ENCODE results near the gene ARHGEF11.
A peak's percentile ranks its signal among the peaks of the same experiment; 100 is the strongest.

ARHGEF11 gene

GRCh38 chr1:156931974-156932710, 113.4 kb downstream of the ARHGEF11 start:
- H2BK5ac ChIP-seq (ENCODE audit: low read length) = no peak overlapping the region
- H3K18ac ChIP-seq (ENCODE audit: low read length) = peak overlapping the region; percentile 15
- peaks cover 4 to 26% (median 15%) of the 10 kb centered on the region in 3 experiments for H3K27me3 ChIP-seq (ENCODE audit: control insufficient read depth in 3 of 3, insufficient read depth in 3 of 3, low read depth in 1 of 3, low read length in 3 of 3)
- no peak overlapping the region for H3K4me3 ChIP-seq (ENCODE audit: low read length in 2 of 2)
- no peak overlapping the region for H4K8ac ChIP-seq (ENCODE audit: low read depth, low read length)
- H3K79me1 ChIP-seq (ENCODE audit: low read depth, low read length) = no peaks in the 10 kb centered on the region
- no peak overlapping the region for H3K27ac ChIP-seq (replicated peaks; ENCODE audit: low read length)
- H3K14ac ChIP-seq (ENCODE audit: low read length) = no peak overlapping the region
- H3K9ac ChIP-seq (ENCODE audit: low read depth, low read length, poor library complexity) = peak overlapping the region; percentile 4
- H3K36me3 ChIP-seq (replicated peaks in 1 of 2; ENCODE audit: control insufficient read depth in 2 of 2, insufficient read depth in 2 of 2, low read length in 2 of 2) = peaks cover 12 to 34% of the 10 kb centered on the region in 2 donors
- no peaks in the 10 kb centered on the region for H3K9me3 ChIP-seq (replicated peaks in 1 of 2; ENCODE audit: control insufficient read depth in 2 of 2, insufficient read depth in 1 of 2, low read depth in 1 of 2, low read length in 2 of 2)
- 100% methylated on average over 1 of the region's 8 CpGs; no CpG with 5 or more reads in 1 of the 2 donors for WGBS, 2 donors (ENCODE audit: extremely low coverage in 2 of 2, insufficient read length in 2 of 2, insufficient replicate concordance in 1 of 2)
- peaks cover 3 to 8% of the 10 kb centered on the region in 2 donors for H3K4me1 ChIP-seq (ENCODE audit: control insufficient read depth in 2 of 2, insufficient read depth in 1 of 2, low read depth in 1 of 2, low read length in 2 of 2)
- H2BK12ac ChIP-seq (ENCODE audit: low read length) = no peak overlapping the region
- H3K4me2 ChIP-seq (ENCODE audit: insufficient read depth, low read length, poor library complexity, severe bottlenecking) = no peak overlapping the region
- no peak overlapping the region for H2BK15ac ChIP-seq (ENCODE audit: low read length)
- no peak overlapping the region for H4K91ac ChIP-seq (ENCODE audit: low read depth, low read length, poor library complexity)
- no peak for DNase-seq (ENCODE audit: low spot score)
- H3K4ac ChIP-seq (ENCODE audit: low read length) = no peak overlapping the region
- no peak overlapping the region for H3K23ac ChIP-seq (ENCODE audit: low read depth, low read length, poor library complexity)
- H2AK5ac ChIP-seq (ENCODE audit: low read depth, low read length) = no peak overlapping the region
- H2BK120ac ChIP-seq (ENCODE audit: low read depth, low read length) = no peak overlapping the region
- no peak overlapping the region for H2AFZ ChIP-seq (ENCODE audit: low read length)

DNA sequence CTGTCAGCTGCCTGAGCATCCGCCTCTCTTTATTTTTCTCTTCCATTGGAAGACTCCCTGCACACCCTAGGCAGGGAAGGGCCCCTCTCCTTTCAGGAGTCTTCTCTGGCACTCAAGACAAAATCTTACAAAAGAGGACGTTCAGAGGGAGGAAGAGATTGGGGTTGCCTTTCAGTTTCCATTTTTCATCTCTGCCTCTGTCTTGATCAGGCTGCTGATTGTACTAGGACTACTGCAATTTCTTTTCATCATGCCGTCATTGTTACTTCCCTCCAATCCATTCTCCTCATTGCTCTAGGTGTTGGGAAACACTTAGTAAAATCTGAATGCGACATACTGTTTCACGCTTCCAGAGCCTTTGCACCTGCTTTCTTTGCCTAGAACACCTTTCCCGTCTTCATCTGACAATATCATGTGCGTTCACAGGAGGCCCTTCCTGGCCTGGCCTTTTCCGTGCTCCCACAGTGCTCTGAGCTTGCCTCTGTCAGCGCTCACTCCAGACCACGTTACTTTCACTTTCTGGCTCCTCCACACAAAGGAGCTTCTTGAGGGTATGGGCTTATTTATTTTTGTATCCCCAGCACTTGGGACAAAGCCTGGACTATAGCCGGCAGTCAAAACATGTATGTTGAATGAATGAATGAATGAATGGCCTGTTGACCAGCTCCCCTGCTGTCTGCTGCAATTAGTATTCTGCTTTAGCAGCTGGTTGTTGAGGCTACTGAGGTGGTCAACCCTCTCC, 114.2 kb downstream of the ARHGEF11 start:
- no peaks in the 10 kb centered on the region for H3K9me3 ChIP-seq (replicated peaks in 1 of 2; ENCODE audit: control insufficient read depth in 2 of 2, insufficient read depth in 1 of 2, low read depth in 1 of 2, low read length in 2 of 2)
- no peak overlapping the region for H3K9ac ChIP-seq (ENCODE audit: low read depth, low read length, poor library complexity)
- H3K14ac ChIP-seq (ENCODE audit: low read length) = no peak overlapping the region
- peaks cover 10 to 34% (median 23%) of the 10 kb centered on the region in 3 experiments for H3K27me3 ChIP-seq (ENCODE audit: control insufficient read depth in 3 of 3, insufficient read depth in 3 of 3, low read depth in 1 of 3, low read length in 3 of 3)
- no peak overlapping the region for H2AK5ac ChIP-seq (ENCODE audit: low read depth, low read length)
- H3K18ac ChIP-seq (ENCODE audit: low read length) = no peak overlapping the region
- H3K4ac ChIP-seq (ENCODE audit: low read length) = no peak overlapping the region
- H2BK15ac ChIP-seq (ENCODE audit: low read length) = no peak overlapping the region
- DNase-seq (ENCODE audit: low spot score) = no peak
- no CpG with 5 or more reads among the region's 11 CpGs for WGBS, 2 donors (ENCODE audit: extremely low coverage in 2 of 2, insufficient read length in 2 of 2, insufficient replicate concordance in 1 of 2)
- H2BK120ac ChIP-seq (ENCODE audit: low read depth, low read length) = no peak overlapping the region
- H3K4me1 ChIP-seq (ENCODE audit: control insufficient read depth in 2 of 2, insufficient read depth in 1 of 2, low read depth in 1 of 2, low read length in 2 of 2) = peaks cover 3 to 9% of the 10 kb centered on the region in 2 donors
- H2BK12ac ChIP-seq (ENCODE audit: low read length) = no peak overlapping the region
- peaks cover 7 to 27% of the 10 kb centered on the region in 2 donors for H3K36me3 ChIP-seq (replicated peaks in 1 of 2; ENCODE audit: control insufficient read depth in 2 of 2, insufficient read depth in 2 of 2, low read length in 2 of 2)
- no peak overlapping the region for H4K8ac ChIP-seq (ENCODE audit: low read depth, low read length)
- no peak overlapping the region for H3K27ac ChIP-seq (replicated peaks; ENCODE audit: low read length)
- H3K4me2 ChIP-seq (ENCODE audit: insufficient read depth, low read length, poor library complexity, severe bottlenecking) = no peak overlapping the region
- no peak overlapping the region for H4K91ac ChIP-seq (ENCODE audit: low read depth, low read length, poor library complexity)
- no peak overlapping the region for H3K23ac ChIP-seq (ENCODE audit: low read depth, low read length, poor library complexity)
- H2AFZ ChIP-seq (ENCODE audit: low read length) = no peak overlapping the region
- no peaks in the 10 kb centered on the region for H3K79me1 ChIP-seq (ENCODE audit: low read depth, low read length)
- no peak overlapping the region for H3K4me3 ChIP-seq (ENCODE audit: low read length in 2 of 2)
- no peak overlapping the region for H2BK5ac ChIP-seq (ENCODE audit: low read length)

DNA sequence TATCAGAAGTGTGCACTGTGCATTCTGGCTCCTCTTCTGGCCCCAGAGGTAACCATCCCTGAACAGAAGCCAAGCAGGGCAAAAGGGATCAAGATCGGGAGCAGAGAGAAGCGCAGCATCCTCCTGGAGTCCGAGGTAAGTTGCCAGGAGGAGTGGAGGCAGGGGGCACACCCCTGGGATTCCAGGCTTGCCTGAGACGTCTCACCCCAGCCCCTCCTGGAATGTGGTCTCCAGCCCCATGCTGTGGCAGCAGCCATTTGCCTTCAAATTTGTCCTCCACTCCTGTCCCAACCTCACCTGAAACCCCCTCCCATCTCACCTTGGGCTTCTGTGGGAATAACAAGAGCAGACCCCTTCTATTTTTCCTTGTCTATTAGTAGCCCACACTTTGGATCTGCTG, 115.1 kb downstream of the ARHGEF11 start:
- H2BK120ac ChIP-seq (ENCODE audit: low read depth, low read length) = no peak overlapping the region
- H3K14ac ChIP-seq (ENCODE audit: low read length) = no peak overlapping the region
- H3K36me3 ChIP-seq (replicated peaks in 1 of 2; ENCODE audit: control insufficient read depth in 2 of 2, insufficient read depth in 2 of 2, low read length in 2 of 2) = peaks cover under 1 to 19% of the 10 kb centered on the region in 2 donors
- no peak overlapping the region for H2BK5ac ChIP-seq (ENCODE audit: low read length)
- no peak overlapping the region for H4K8ac ChIP-seq (ENCODE audit: low read depth, low read length)
- H3K27ac ChIP-seq (replicated peaks; ENCODE audit: low read length) = no peak overlapping the region
- DNase-seq (ENCODE audit: low spot score) = no peak
- H2BK15ac ChIP-seq (ENCODE audit: low read length) = no peak overlapping the region
- H3K9ac ChIP-seq (ENCODE audit: low read depth, low read length, poor library complexity) = no peak overlapping the region
- no peak overlapping the region for H2BK12ac ChIP-seq (ENCODE audit: low read length)
- H3K4me1 ChIP-seq (ENCODE audit: control insufficient read depth in 2 of 2, insufficient read depth in 1 of 2, low read depth in 1 of 2, low read length in 2 of 2) = peaks cover 3 to 9% of the 10 kb centered on the region in 2 donors
- no peak overlapping the region for H3K18ac ChIP-seq (ENCODE audit: low read length)
- WGBS, 2 donors (ENCODE audit: extremely low coverage in 2 of 2, insufficient read length in 2 of 2, insufficient replicate concordance in 1 of 2) = no CpG with 5 or more reads among the region's 4 CpGs
- H4K91ac ChIP-seq (ENCODE audit: low read depth, low read length, poor library complexity) = no peak overlapping the region
- no peak overlapping the region for H3K4me2 ChIP-seq (ENCODE audit: insufficient read depth, low read length, poor library complexity, severe bottlenecking)
- H3K79me1 ChIP-seq (ENCODE audit: low read depth, low read length) = no peaks in the 10 kb centered on the region
- H3K4me3 ChIP-seq (ENCODE audit: low read length in 2 of 2) = no peak overlapping the region
- no peak overlapping the region for H2AK5ac ChIP-seq (ENCODE audit: low read depth, low read length)
- H3K23ac ChIP-seq (ENCODE audit: low read depth, low read length, poor library complexity) = peak overlapping the region; percentile 26
- no peak overlapping the region for H3K4ac ChIP-seq (ENCODE audit: low read length)
- no peak overlapping the region for H2AFZ ChIP-seq (ENCODE audit: low read length)
- H3K9me3 ChIP-seq (replicated peaks in 1 of 2; ENCODE audit: control insufficient read depth in 2 of 2, insufficient read depth in 1 of 2, low read depth in 1 of 2, low read length in 2 of 2) = peaks cover 0 to 1% of the 10 kb centered on the region in 2 donors
- peaks cover 16 to 43% (median 31%) of the 10 kb centered on the region in 3 experiments for H3K27me3 ChIP-seq (ENCODE audit: control insufficient read depth in 3 of 3, insufficient read depth in 3 of 3, low read depth in 1 of 3, low read length in 3 of 3)

GRCh38 chr1:156929596-156930238, 115.8 kb downstream of the ARHGEF11 start:
- Histone ChIP-seq H3K4ac (ENCODE audit: low read length) (no peak overlapping the region), H2AFZ (ENCODE audit: low read length) (no peak overlapping the region), H3K4me2 (ENCODE audit: insufficient read depth, low read length, poor library complexity, severe bottlenecking) (no peak overlapping the region), H4K8ac (ENCODE audit: low read depth, low read length) (no peak overlapping the region), H3K14ac (ENCODE audit: low read length) (no peak overlapping the region), H3K27ac (replicated peaks; ENCODE audit: low read length) (no peak overlapping the region), H3K4me3 (ENCODE audit: low read length in 2 of 2) (no peak overlapping the region), H3K23ac (ENCODE audit: low read depth, low read length, poor library complexity) (no peak overlapping the region), H3K79me1 (ENCODE audit: low read depth, low read length) (no peaks in the 10 kb centered on the region), H3K36me3 (replicated peaks in 1 of 2; ENCODE audit: control insufficient read depth in 2 of 2, insufficient read depth in 2 of 2, low read length in 2 of 2) (peaks cover 0 to 12% of the 10 kb centered on the region in 2 donors), H2BK120ac (ENCODE audit: low read depth, low read length) (no peak overlapping the region), H2BK5ac (ENCODE audit: low read length) (no peak overlapping the region), H4K91ac (ENCODE audit: low read depth, low read length, poor library complexity) (no peak overlapping the region), H3K27me3 (ENCODE audit: control insufficient read depth in 3 of 3, insufficient read depth in 3 of 3, low read depth in 1 of 3, low read length in 3 of 3) (peaks cover 21 to 51% (median 39%) of the 10 kb centered on the region in 3 experiments), H2BK15ac (ENCODE audit: low read length) (peak overlapping the region; percentile 12), H3K9ac (ENCODE audit: low read depth, low read length, poor library complexity) (no peak overlapping the region), H3K4me1 (ENCODE audit: control insufficient read depth in 2 of 2, insufficient read depth in 1 of 2, low read depth in 1 of 2, low read length in 2 of 2) (peaks cover 3 to 9% of the 10 kb centered on the region in 2 donors), H2BK12ac (ENCODE audit: low read length) (no peak overlapping the region), H3K9me3 (replicated peaks in 1 of 2; ENCODE audit: control insufficient read depth in 2 of 2, insufficient read depth in 1 of 2, low read depth in 1 of 2, low read length in 2 of 2) (peaks cover 2 to 3% of the 10 kb centered on the region in 2 donors), H2AK5ac (ENCODE audit: low read depth, low read length) (peak overlapping the region; percentile 29), H3K18ac (ENCODE audit: low read length) (no peak overlapping the region)
- no CpG with 5 or more reads among the region's 6 CpGs for WGBS, 2 donors (ENCODE audit: extremely low coverage in 2 of 2, insufficient read length in 2 of 2, insufficient replicate concordance in 1 of 2)
- no peak for DNase-seq (ENCODE audit: low spot score)

Measured in neuronal stem cell (in vitro differentiated cells).